Astrocyte (in vitro differentiated cells and primary cell): ENCODE results near the gene DDX41.

Experiments
- EZH2 ChIP-seq: IDR thresholded peaks from 2 replicates; pipeline ENCODE4 v1.6.1; 2012; ENCODE audit warnings: mild to moderate bottlenecking, low read length, inconsistent platforms; ENCODE audit not compliant: insufficient read depth
- TF ChIP-seq, protein P1 (sequence below): IDR thresholded peaks from 2 replicates; pipeline ENCODE4 v1.5.1; 2011; ENCODE audit warnings: low read depth, mild to moderate bottlenecking, inconsistent platforms, low read length, moderate library complexity; ENCODE audit not compliant: insufficient read depth

DNA sequence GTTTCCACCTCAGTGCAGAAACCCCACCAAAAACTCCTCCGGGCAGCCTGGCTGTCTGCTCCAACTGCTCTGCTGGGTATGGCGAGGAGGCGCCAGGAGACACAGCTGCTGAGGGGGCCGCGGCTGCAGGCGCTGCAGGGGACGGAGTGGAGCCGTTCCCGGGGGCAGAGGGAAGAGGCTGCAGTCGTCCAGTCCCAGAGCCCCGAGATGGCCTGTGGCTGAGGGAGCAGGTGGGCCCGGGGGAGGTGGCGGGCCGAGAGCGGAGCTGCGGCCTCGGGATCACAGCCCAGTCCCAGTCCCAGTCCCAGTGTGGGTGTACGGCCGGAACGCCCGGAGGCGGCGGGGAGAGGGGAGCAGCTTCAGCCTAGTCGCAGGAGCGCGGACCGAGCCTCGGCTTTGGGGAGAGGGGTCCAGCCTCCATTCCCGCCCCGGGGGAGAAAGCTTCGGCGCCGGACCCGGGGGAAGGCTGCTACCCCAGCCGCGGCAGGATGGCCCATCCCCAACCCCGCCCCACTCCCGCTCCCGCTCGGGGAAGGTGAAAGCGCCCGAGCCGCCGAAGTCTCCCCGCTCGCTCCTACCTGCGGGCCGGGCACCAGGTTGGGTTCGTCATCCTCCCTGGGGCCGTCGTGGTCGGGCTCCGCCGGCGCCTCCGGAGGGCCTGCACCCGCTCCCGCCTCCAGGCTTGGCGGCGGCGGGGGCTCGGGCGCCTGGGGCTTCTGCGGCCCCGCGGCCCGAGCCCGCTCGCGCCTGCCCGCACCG lies 37.1 kb upstream of the DDX41 start:
- TF ChIP-seq, protein P1, sequence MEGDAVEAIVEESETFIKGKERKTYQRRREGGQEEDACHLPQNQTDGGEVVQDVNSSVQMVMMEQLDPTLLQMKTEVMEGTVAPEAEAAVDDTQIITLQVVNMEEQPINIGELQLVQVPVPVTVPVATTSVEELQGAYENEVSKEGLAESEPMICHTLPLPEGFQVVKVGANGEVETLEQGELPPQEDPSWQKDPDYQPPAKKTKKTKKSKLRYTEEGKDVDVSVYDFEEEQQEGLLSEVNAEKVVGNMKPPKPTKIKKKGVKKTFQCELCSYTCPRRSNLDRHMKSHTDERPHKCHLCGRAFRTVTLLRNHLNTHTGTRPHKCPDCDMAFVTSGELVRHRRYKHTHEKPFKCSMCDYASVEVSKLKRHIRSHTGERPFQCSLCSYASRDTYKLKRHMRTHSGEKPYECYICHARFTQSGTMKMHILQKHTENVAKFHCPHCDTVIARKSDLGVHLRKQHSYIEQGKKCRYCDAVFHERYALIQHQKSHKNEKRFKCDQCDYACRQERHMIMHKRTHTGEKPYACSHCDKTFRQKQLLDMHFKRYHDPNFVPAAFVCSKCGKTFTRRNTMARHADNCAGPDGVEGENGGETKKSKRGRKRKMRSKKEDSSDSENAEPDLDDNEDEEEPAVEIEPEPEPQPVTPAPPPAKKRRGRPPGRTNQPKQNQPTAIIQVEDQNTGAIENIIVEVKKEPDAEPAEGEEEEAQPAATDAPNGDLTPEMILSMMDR = no peak
- no peak for TF ChIP-seq EZH2
